Suppressor macrophage treated with lipopolysaccharide for 1 hour (primary cell): ENCODE results near the gene ADGRG7.
"Not testable (repeated sequence)": the region's sequence is repeated elsewhere in the genome, so short reads cannot be mapped to it uniquely, and the experiment has no call there.

Experiments
- DNase-seq, 3 donors: peaks; one replicate each; pipeline ENCODE4 v3.0.0-alpha.2; 2020 to 2022

ADGRG7 gene

GRCh38 chr3:100647171-100647570 is 37.8 kb downstream of the ADGRG7 start:
- no peak for DNase-seq

- DNase-seq, result no peak
Measured at GRCh38 chr3:100647657-100648056, 38.3 kb downstream of the ADGRG7 start.

GRCh38 chr3:100650651-100651619 is 41.5 kb downstream of the ADGRG7 start:
- DNase-seq, result peak; percentile 15 to 54 (median 49)

- no peak for DNase-seq
Measured at GRCh38 chr3:100653604-100654294, 44.3 kb downstream of the ADGRG7 start.

- DNase-seq, result no peak
Measured at GRCh38 chr3:100656945-100657344, 47.5 kb downstream of the ADGRG7 start.

- not testable (repeated sequence) for DNase-seq
Measured at GRCh38 chr3:100661294-100661693, 51.9 kb downstream of the ADGRG7 start.

- DNase-seq, result no peak
Measured at GRCh38 chr3:100662113-100662823, 52.9 kb downstream of the ADGRG7 start.

- DNase-seq, result no peak
Measured at GRCh38 chr3:100665230-100665629, 55.8 kb downstream of the ADGRG7 start.

GRCh38 chr3:100666699-100667098 is 57.3 kb downstream of the ADGRG7 start:
- DNase-seq, result not testable (repeated sequence)

GRCh38 chr3:100667316-100667715 is 57.9 kb downstream of the ADGRG7 start:
- DNase-seq, result not testable (repeated sequence)

- DNase-seq, result not testable (repeated sequence)
Measured at GRCh38 chr3:100670995-100671394, 61.6 kb downstream of the ADGRG7 start.

GRCh38 chr3:100681496-100681895 is 72.1 kb downstream of the ADGRG7 start:
- no peak for DNase-seq

- DNase-seq, result peak in 2 of 3 donors; percentile 5 to 19
Measured at GRCh38 chr3:100682056-100682853, 72.9 kb downstream of the ADGRG7 start.

GRCh38 chr3:100682854-100683760 is 73.7 kb downstream of the ADGRG7 start:
- DNase-seq, result no peak

GRCh38 chr3:100693225-100693624 is 83.8 kb downstream of the ADGRG7 start:
- no peak for DNase-seq

- DNase-seq, result no peak
Measured at GRCh38 chr3:100695696-100696095, 86.3 kb downstream of the ADGRG7 start.

- DNase-seq, result no peak
Measured at GRCh38 chr3:100696161-100696560, 86.8 kb downstream of the ADGRG7 start.

GRCh38 chr3:100697172-100697571 is 87.8 kb downstream of the ADGRG7 start:
- DNase-seq, result no peak

GRCh38 chr3:100697723-100698285 is 88.4 kb downstream of the ADGRG7 start:
- no peak for DNase-seq

GRCh38 chr3:100698736-100699135 is 89.3 kb downstream of the ADGRG7 start:
- DNase-seq, result no peak

- no peak for DNase-seq
Measured at GRCh38 chr3:100700708-100701107, 91.3 kb downstream of the ADGRG7 start.
